CD4-positive, alpha-beta T cell treated with Interferon gamma for 1 hour (primary cell): Measurements from ENCODE around the gene ZDHHC14.
"Not testable (repeated sequence)": the region's sequence is repeated elsewhere in the genome, so short reads cannot be mapped to it uniquely, and the experiment has no call there.

ENCODE experiments used
- DNase-seq: peaks from one replicate; pipeline ENCODE4 v3.0.0-alpha.2; 2020

ZDHHC14 gene

GRCh38 chr6:157709555-157709954 is 328.6 kb downstream of the ZDHHC14 start:
- DNase-seq, result no peak

DNA sequence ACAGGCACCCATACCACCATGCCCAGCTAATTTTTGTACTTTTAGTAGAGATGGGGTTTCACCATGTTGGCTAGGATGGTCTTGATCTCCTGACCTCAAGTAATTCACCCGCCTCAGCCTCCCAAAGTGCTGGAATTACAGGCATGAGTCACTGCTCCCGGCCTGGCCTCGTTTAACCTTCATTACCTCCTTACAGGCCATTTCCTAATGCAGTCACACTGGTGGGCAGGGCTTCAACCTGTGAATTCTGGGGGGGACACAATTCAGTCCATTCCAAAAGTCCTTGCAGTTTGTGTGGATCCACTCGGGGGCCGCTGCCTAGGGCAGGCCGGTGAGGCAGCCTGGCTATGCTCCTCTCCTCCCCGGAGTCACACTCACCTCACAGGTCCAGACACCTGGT is 329.6 kb downstream of the ZDHHC14 start:
- no peak for DNase-seq

DNA sequence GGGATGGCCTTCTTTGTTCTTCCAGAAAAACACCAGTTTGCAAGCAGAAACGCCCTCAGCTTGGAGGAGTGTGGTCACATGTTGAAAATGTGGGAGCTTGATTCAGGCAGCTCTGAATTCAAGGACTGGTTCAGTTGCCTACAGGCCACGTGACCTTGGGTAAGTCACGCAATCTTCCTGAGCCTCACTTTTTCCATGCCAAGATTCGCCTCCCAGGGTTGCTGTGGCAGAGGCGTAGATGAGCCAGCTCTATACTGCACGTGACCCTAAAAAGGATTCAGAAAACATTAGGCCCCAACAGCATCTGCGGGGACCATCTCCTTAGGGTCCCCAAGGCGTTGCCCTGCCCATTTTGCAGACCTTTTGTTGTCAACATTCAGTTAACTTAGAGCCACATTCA is 330.1 kb downstream of the ZDHHC14 start:
- DNase-seq, result no peak

DNA sequence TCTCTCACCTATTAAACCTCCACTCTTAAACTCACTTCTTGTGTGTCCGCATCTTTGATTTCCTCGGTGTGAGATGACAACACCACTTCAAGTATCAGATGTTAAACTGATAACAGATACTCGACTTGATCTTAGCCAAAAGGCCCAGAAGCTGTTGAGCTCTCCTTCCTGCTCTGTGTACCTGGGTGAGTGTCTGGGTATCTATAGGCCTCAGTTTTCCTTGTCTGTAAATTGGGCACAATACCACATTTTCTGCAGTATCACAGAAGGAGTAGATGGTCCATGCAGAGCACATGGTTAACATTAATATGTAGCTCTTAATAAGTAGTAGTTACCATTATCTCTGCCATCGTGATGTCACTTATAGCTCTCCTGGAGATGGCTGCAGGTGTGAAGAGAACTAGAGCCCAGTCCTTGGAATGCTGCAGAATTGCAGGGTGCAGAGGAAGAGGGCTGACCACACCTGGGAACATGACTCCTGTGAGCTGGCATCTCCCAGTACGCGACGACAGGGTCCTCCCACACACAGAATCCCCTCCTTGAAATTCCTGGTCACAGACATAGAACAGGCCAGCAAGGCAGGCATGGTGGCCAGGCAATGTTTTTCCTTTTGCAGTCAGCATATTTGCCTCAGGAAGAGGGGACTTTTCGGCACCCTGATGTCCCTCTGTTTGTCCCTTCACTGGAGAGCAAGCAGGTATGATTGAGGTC is 331.8 kb downstream of the ZDHHC14 start:
- DNase-seq, result no peak

DNA sequence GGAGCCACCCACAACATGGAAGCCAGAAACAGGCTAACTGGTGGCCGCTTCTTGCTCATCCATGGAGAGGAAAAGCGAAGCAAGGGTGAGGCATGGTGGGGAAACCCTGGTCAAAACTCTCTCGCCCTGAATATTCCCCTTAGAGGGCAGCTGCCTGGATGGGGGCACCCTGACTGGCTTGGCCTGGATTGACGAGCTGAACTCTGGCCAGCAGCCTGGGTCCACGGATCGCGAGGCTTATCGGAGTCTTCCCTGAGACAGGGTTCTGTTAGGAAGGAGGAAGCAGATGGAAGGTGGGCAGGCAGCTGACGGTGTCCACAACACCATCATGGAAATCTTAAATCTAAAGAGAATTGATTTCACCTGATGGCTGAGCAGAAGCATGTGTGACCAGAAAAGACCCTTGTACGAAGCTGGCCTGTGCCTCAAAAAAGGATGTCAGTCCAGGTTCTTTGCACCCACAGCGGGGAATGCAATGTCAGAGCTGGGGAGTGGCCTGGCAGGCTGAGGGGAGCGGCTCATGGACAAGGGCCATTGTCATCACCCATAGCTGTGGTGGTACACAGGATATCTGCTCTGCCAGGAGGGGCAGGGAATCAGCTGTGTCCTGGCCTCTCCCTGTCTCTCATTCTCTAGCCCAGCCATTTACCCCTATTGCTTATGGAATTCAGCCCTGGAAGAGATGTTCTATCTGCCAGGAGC is 332.6 kb downstream of the ZDHHC14 start:
- no peak for DNase-seq

- no peak for DNase-seq
These were observed 333.1 kb downstream of the ZDHHC14 start for GRCh38 chr6:157714153-157714490.

DNA sequence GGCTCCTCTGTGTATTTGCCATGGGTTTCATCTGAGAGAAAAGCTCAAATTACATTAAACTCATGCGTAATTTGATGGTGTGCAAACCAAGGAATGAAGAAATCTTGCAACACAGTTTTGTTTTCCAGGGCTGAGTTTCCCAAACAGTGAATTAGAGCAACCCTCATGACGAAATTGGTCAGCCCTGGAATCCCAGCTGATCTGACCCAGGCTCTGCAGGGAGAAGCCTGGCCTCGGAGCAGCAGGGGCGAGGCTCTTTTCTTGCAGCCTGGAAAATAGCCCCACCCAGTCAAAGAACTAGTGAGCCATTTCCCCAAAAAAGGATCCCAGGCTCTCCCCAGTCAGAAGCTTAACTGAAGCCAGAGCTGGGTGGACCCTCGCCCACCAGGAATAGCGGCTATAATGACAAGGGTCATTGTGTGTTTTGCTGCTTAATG is 334.8 kb downstream of the ZDHHC14 start:
- no peak for DNase-seq

GRCh38 chr6:157716251-157716995 is 335.4 kb downstream of the ZDHHC14 start:
- no peak for DNase-seq

DNA sequence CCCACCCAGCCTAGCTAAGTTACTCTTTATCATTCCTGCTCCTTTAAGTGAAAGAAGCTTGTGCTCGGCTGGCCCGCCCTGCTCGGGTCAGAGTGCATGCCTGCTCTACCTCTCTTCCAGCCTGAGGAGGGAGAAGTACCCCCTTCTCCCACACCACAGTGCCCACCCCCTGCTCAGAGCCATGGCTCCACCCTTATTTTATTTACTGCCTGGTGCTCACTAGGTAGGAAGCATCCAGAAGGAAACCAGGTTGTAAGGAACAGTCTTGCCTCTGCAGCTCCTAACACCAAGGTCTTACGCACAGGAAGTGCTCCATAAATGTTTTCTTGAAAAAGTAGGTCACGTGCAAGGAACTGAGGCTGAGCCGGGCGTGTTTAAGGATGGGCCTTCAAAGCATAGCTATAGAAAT is 336.4 kb downstream of the ZDHHC14 start:
- no peak for DNase-seq

GRCh38 chr6:157718503-157719187 is 337.7 kb downstream of the ZDHHC14 start:
- DNase-seq, result no peak

GRCh38 chr6:157720964-157721363 is 340.0 kb downstream of the ZDHHC14 start:
- not testable (repeated sequence) for DNase-seq

DNA sequence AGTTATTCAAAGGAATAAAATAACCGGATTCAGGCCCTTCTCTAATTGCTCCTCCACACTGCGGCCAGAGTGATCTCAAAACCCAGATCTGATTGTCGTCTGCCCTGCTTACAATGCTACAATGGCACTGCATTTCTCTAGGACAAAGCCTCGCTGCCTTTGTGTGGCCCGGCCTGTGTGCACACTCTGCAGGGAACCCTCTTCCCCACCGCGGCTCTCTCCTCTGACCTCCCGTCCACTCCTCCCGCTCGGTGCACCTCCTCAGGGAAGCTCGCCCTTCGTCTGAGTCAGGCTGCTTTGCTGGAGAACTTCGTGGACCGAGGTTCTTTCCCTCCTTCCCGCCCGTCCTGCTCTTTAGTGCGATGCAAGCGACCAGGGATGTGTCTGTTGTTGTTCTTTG is 340.4 kb downstream of the ZDHHC14 start:
- no peak for DNase-seq

- no peak for DNase-seq
These were observed 340.8 kb downstream of the ZDHHC14 start for GRCh38 chr6:157721830-157722229.

DNA sequence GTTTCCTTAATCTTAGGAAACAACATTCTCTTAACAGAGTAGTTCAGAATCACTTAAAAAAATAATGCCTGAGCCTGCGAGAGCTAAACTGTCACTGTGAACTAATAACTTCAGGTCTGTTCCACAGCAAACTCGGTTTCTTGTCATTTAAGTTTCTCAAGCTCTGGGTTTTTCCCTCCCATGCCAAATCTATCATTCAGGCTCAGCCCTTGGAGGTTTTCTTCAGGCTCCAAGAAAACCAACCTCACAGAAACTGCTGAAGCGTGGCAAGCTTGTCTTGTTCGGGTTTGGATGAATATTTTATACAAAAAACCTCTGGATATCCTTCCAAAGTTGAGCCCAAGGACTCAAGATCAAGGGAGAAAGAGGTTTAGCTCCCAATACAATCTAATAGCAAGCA is 342.4 kb downstream of the ZDHHC14 start:
- DNase-seq, result no peak

- DNase-seq, result no peak
These were observed 343.3 kb downstream of the ZDHHC14 start for GRCh38 chr6:157724138-157724820.

GRCh38 chr6:157724960-157725741 is 344.2 kb downstream of the ZDHHC14 start:
- no peak for DNase-seq

DNA sequence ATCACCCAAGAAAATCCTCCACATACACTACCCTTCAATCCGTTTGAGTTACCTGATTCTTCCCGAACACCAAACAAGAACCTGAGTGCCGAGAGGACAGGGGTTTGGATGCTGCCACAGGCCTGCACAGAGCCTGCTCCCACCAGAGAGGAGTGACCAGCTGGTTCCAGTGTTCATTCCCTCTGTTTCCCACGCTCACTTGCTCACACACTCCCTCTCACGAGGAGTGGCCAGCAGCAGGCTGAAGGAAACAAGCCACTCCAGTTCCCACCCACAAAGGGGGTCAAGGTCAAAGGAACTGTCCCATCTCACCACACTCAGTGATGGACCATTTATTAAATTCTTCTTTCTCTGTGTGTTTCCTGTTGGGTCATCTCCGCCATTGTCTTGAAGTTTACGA is 344.8 kb downstream of the ZDHHC14 start:
- no peak for DNase-seq

DNA sequence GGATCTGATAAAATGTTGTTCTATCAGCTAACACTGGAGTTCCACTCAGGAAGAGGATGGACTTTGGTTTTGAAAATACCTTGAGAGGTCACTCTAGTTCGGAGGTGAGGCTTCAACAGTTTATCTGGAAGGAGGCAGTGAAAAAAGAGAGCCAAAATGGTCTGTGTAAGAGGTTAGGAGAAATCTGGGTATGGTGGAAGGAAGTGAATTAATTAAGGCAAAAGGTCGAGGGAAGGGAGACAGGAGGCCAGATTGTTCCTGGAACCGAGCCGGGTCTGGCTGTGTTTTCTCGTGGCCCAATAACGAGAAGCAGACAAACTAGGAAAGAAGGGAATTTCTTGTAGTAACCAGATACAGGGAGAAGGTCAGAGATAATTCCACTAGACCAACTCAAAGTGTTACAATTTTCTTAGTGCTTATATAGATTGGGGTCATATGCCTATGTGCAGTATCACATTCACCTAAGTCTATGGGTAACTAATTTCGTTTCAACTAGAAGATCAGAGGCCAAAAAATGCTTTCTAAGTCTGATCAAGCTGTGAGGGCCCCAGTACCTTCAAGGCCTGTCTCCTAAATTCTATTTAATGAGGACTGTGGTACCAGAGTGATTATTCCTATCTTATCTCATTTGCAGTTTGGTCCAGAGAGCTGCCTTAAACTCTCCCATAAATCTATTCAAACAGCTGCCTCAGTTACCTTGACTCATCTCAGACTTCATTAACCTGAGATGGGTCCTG is 346.1 kb downstream of the ZDHHC14 start:
- no peak for DNase-seq
